ENCODE measurements around the gene GPATCH1.
"Not testable (repeated sequence)": the region's sequence is repeated elsewhere in the genome, so short reads cannot be mapped to it uniquely, and the experiment has no call there.

The GPATCH1 gene

DNA sequence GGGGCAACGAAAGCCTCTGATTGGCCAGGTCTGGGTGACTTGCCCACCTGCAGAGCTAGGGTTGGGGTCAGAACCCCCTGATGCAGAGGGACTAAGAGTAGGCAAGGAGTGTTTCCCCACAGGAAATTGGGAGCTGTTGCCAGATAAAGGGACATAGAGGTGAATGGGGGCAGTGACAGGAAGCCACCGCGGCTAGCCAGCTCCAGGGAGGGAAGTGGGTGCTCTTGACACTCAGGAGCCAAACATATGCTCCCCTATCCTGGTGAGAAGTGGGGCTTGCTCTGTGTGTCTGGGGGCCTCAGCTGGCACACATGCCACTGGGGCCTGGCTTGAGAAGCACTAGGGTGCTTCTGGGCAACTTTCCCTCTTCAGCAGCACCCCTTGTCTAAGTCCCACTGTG is 76.9 kb downstream of the GPATCH1 start:
- H3K27ac Mint-ChIP-seq: no peak overlapping the region
- no peak overlapping the region for H3K4me3 Mint-ChIP-seq
- no peaks in the 10 kb centered on the region for H3K9me3 Mint-ChIP-seq
- H3K27me3 Mint-ChIP-seq: no peaks in the 10 kb centered on the region
- no peaks in the 10 kb centered on the region for H3K36me3 Mint-ChIP-seq
- peaks cover 36% of the 10 kb centered on the region for H3K4me1 Mint-ChIP-seq

DNA sequence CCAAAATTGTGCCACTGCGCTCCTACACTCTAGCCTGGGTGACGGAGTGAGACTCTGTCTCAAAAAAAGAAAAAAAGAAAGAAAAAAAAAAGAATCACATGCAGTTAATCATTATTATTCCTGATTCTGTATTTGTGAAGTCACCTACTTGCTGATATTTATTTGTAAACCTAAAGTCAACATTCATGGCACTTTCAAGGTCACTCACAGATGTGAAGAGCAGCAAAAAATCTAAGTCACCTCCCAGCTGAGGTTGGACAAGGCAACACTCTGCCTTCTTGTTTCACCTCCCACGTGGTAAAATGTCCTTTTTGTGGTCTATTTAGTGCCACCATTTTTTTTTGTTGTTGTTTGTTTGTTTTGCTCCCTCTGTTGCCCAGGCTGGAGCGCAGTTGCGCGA is 77.4 kb downstream of the GPATCH1 start:
- no peak overlapping the region for H3K4me3 Mint-ChIP-seq

DNA sequence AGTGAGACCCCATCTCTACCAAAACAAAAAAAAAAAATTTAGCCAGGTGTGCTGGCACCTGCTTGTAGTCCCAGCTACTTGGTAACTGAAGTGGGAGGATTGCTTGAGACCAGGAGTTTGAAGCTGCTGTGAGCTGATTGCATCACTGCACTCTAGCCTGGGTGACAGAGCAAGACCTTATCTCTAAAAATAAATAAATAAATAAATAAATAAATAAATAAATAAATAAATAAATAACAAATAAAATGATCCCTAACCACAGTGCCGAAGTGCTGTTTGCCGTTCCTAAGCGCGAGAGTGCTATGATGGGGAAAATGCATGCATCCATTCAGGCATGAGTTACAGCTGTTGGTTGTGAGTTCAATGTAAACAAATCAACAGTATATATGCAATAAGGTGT is 78.2 kb downstream of the GPATCH1 start:
- Mint-ChIP-seq H3K4me1 (peaks cover 36% of the 10 kb centered on the region), H3K27me3 (no peaks in the 10 kb centered on the region), H3K36me3 (peaks cover 3% of the 10 kb centered on the region), H3K27ac (no peak overlapping the region), H3K9me3 (no peaks in the 10 kb centered on the region), H3K4me3 (no peak overlapping the region)

More for the DNA sequence above, 77.4 kb downstream of the GPATCH1 start:
- H3K36me3 Mint-ChIP-seq: no peaks in the 10 kb centered on the region
- H3K27ac Mint-ChIP-seq: no peak overlapping the region
- H3K4me1 Mint-ChIP-seq: peaks cover 36% of the 10 kb centered on the region
- no peaks in the 10 kb centered on the region for H3K27me3 Mint-ChIP-seq
- H3K9me3 Mint-ChIP-seq: no peaks in the 10 kb centered on the region

DNA sequence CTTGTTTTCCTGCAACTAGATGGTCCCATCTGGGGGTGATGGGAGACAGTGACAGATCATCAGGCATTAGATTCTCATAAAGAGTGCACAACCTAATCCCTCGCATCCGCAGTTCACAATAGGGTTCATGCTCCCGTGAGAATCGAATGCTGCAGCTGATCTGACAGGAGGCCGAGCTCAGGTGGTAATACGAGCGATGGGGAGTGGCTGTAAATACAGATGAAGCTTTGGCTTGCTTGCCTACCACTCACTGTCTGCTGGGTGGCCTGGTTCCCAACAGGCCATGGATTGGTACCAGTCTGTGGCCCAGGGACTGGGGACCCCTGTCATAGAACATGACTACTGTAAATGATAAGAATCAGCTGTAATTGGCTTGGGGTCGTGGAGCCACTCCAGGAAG is 78.9 kb downstream of the GPATCH1 start:
- peak overlapping the region; percentile 55 for H3K27ac Mint-ChIP-seq
- H3K27me3 Mint-ChIP-seq: no peaks in the 10 kb centered on the region
- no peak overlapping the region for H3K4me3 Mint-ChIP-seq

DNA sequence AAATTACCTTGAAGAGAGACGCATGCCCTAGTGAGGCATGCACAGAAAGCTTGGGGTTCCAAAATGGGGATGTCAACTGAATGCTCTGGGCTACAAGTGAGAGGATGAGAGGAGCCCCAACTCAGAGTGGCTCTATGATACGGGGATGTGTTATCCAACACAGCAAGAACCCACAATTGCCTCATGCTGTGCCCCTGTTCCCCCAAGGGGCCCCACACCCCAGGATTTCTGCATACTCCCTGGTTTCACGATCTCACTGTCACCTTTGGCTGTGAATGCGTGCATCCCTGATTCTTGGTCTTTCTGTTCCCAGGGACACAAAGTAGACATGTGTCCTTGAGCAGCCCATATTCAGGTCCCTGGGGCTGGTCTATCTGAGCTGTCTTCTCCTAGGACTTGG is 80.2 kb downstream of the GPATCH1 start:
- H3K27me3 Mint-ChIP-seq: no peaks in the 10 kb centered on the region
- H3K9me3 Mint-ChIP-seq: no peaks in the 10 kb centered on the region
- no peak overlapping the region for H3K27ac Mint-ChIP-seq
- H3K4me3 Mint-ChIP-seq: no peak overlapping the region
- peaks cover 36% of the 10 kb centered on the region for H3K4me1 Mint-ChIP-seq
- H3K36me3 Mint-ChIP-seq: peaks cover 4% of the 10 kb centered on the region

More for the DNA sequence above, 78.9 kb downstream of the GPATCH1 start:
- H3K9me3 Mint-ChIP-seq: no peaks in the 10 kb centered on the region
- H3K36me3 Mint-ChIP-seq: peaks cover 4% of the 10 kb centered on the region
- H3K4me1 Mint-ChIP-seq: peaks cover 36% of the 10 kb centered on the region

DNA sequence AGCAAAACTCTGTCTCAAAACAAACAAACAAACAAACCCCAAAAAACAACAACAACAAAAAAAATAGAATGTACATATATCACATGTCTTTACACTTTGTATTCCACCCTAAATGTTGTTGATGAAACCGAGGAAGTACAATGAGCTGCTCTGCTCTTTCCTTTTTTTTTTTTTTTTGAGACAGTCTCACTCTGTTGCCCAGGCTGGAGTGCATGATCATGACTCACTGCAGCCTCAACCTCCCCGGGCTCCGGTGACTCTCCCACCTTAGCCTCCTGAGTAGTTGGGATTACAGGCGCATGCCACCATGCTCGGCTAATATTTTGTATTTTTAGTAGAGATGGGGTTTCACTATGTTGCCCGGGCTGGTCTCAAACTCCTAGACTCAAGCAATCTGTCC is 82.5 kb downstream of the GPATCH1 start:
- Mint-ChIP-seq H3K4me3 (no peak overlapping the region), H3K27me3 (no peaks in the 10 kb centered on the region), H3K27ac (no peak overlapping the region), H3K4me1 (peaks cover 27% of the 10 kb centered on the region), H3K36me3 (peaks cover 4% of the 10 kb centered on the region), H3K9me3 (no peaks in the 10 kb centered on the region)

DNA sequence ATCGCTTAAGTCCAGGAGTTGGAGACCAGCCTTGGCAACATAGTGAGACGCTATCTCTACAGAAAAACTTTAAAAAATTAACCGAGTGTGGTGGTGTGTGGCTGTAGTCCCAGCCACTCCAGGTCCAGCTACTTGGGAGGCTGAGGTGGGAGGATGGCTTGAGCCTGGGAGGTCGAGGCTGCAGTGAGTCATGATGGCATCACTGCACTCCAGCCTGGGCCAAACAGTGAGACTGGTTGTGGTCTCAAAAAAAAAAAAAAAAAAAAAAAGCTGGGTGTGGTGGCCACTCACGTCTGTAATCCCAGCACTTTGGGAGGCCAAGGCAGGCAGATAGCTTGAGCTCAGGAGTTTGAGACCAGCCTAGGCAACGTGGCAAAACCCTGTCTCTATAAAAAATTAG is 85.1 kb downstream of the GPATCH1 start:
- peaks cover 11% of the 10 kb centered on the region for H3K4me1 Mint-ChIP-seq
- H3K36me3 Mint-ChIP-seq, H3K27ac Mint-ChIP-seq, H3K4me3 Mint-ChIP-seq, H3K27me3 Mint-ChIP-seq, H3K9me3 Mint-ChIP-seq: not testable (repeated sequence)

DNA sequence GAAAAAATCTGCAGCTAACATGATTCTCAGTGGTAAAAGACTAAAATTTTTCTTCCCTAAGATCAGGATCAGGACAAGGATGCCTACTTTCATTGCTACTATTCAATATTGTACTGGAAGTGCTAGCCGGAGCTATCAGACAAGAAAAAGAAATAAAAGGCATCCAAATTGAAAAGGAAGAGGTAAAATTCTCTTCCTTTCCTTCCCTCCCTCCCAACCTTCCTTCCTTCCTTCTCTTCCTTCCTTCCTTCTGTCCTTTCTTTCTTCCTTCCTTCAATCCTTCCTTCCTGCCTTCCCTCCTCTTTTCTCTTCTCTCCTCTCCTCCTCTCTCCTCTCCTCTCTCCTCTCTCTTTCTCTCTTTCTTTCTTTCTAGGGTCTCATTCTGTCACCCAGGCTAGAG is 86.5 kb downstream of the GPATCH1 start:
- H3K36me3 Mint-ChIP-seq: peaks cover 4% of the 10 kb centered on the region
- no peaks in the 10 kb centered on the region for H3K27me3 Mint-ChIP-seq
- no peaks in the 10 kb centered on the region for H3K9me3 Mint-ChIP-seq
- H3K27ac Mint-ChIP-seq: no peak overlapping the region
- H3K4me1 Mint-ChIP-seq: peaks cover 9% of the 10 kb centered on the region
- no peak overlapping the region for H3K4me3 Mint-ChIP-seq

DNA sequence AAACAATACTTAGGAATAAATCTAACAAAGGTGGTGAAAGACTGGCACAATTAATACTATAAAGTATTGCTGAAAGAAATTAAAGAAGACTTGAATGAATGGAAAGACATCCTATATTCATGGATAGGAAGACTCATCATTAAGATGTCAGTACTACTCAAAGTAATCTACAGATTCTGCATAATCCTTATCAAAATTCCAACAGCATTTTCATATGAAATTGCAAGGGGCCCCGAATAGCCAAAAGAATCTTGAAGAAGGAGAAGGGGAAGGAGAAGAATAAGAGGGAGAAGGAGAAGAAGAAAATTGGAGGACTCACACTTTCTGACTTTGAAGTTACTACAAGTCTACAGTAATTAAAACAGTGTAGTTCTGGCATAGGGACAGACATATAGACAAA is 87.5 kb downstream of the GPATCH1 start:
- H3K36me3 Mint-ChIP-seq: peaks cover 4% of the 10 kb centered on the region
- H3K27ac Mint-ChIP-seq: no peak overlapping the region
- no peak overlapping the region for H3K4me3 Mint-ChIP-seq
- peaks cover 13% of the 10 kb centered on the region for H3K4me1 Mint-ChIP-seq
- H3K9me3 Mint-ChIP-seq: no peaks in the 10 kb centered on the region
- H3K27me3 Mint-ChIP-seq: no peaks in the 10 kb centered on the region

DNA sequence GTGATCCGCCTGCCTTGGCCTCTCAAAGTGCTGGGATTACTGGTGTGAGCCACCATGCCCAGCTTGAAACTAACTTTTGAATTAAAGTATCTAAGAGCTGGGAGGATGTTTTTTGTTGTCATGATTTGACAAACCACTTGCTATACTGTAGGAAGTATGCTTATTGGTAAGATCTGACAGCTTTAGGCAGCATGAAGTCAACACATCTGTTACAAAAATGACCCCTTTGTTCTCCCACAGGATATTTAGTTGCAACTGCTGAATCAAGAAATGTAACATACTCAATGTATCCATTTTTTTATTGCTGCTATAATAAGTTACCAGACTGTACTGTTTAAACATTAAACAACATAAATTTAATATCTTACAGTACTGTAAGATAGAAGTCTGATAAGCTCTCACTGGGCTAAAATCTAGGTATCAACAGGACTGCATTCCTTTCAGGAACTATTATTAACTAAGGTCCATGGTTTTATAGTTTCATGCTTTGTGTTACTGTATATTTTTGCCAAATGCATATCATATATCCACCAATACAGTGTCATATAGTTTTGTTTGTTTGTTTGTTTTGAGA is 90.3 kb downstream of the GPATCH1 start:
- H3K27ac Mint-ChIP-seq: no peak overlapping the region
- no peaks in the 10 kb centered on the region for H3K36me3 Mint-ChIP-seq
- no peaks in the 10 kb centered on the region for H3K9me3 Mint-ChIP-seq
- peaks cover 27% of the 10 kb centered on the region for H3K4me1 Mint-ChIP-seq
- no peaks in the 10 kb centered on the region for H3K27me3 Mint-ChIP-seq
- H3K4me3 Mint-ChIP-seq: no peak overlapping the region

DNA sequence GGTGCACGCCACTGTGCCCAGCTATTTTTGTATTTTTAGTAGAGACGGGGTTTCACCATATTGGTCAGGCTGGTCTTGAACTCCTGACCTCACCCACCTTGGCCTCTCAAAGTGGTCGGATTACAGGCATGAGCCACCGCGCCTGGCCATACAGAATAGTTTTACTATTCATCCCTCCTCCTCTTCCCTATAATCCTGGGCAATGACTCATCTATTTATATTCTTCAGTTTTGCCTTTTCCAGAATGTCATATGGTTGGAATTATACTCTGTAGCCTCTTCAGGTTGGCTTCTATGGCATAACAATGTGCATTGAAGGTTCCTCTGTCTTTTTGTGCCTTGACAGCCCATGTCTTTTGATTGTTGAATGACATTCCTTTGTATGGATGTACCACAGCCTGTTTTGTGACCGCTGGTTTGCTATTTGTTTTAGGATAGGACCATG is 91.0 kb downstream of the GPATCH1 start:
- Mint-ChIP-seq H3K27me3 (no peaks in the 10 kb centered on the region), H3K4me1 (peaks cover 30% of the 10 kb centered on the region), H3K27ac (no peak overlapping the region), H3K4me3 (no peak overlapping the region), H3K36me3 (peaks cover 2% of the 10 kb centered on the region), H3K9me3 (no peaks in the 10 kb centered on the region)

DNA sequence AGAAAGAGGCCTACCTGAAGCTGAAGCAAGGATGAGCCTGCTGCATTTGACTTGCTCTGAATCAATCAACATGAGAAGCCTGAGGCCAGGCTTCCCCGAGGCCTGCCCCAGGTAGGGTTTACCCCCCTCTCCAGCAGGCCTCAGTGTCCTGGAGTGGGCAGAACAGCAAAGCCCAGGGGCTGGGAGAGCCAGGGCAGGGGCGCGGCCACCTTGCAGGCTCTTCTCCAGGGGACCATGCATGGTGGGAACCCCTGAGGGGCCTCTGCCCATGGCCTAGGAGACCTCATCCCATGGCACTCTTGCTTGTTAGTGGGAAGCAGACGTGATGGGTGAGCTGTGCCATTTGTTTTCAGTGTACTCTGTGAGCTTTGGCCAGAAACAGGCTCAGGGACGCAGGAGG is 93.2 kb downstream of the GPATCH1 start:
- H3K36me3 Mint-ChIP-seq: peaks cover 2% of the 10 kb centered on the region
- no peak overlapping the region for H3K27ac Mint-ChIP-seq
- H3K27me3 Mint-ChIP-seq: no peaks in the 10 kb centered on the region
- H3K9me3 Mint-ChIP-seq: no peaks in the 10 kb centered on the region
- no peak overlapping the region for H3K4me3 Mint-ChIP-seq
- peaks cover 45% of the 10 kb centered on the region for H3K4me1 Mint-ChIP-seq

DNA sequence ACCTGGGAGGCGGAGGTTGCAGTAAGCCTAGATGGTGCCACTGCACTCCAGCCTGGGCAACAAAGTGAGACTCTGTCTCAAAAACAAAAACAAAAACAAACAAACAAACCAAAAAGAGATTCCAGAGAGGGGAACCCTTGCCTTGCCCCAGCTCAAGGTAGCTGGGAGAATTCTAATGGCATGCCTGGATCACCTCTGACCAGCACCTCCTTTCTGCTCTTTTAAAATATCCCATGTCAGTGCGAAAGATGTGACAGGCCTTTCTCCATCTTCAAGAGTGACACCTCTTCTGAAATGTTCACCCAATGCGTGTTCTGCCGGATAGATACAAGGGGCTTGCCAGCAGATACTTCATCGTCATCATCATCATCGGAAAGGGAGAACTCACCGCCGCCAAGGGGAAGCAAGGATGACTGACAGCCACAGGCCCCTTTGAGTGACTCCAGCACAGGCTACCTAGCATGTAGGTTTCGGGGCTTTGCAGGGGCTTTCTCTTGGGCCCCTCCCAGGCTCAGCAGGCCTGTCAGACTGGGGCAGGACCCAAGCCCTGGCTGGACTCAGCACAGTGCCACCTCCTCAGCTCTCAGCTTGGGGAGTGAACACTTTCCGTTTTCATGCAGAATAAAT is 94.3 kb downstream of the GPATCH1 start:
- H3K4me3 Mint-ChIP-seq: peak overlapping the region; percentile 96
- H3K27ac Mint-ChIP-seq: peak overlapping the region; percentile 100
- no peaks in the 10 kb centered on the region for H3K9me3 Mint-ChIP-seq
- peaks cover 2% of the 10 kb centered on the region for H3K36me3 Mint-ChIP-seq
- H3K27me3 Mint-ChIP-seq: no peaks in the 10 kb centered on the region
- peaks cover 48% of the 10 kb centered on the region for H3K4me1 Mint-ChIP-seq

DNA sequence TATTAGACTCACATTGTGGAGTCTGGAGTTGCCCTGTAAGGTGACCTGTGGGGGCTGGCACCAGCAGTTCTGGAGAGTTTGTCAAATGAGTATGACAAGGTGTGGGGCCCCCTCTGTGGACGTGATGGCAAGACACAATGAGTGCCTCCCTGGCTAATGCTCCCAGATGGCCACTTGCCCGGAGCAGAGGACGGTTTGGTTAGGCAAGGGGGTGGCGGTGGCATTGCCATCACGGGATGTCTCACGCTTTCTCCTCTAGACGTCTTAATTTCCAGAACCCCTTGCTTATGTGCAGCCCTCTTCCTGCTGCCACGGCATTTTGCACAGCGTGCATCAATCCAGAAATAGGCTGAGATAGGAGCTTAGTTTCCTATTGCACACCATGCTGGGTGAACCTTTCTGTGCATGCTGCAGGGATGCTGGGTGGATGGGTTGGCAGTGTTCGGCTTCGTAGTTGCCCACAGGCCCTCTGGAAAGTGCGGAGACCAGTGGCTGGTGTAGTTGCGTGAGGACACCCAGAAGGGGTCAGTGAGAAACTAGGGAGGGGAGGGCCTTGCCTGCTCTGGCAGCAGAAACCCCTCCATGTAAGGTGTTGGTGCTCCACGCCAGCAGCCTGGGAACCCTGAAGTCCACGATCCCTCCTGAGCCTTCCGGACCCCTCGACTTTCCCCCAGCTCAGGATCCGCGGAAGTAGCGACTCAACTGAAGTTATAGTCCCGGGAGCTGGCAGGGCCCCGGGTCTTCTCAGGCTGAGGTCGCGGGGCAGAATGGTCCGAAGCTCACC is 95.1 kb downstream of the GPATCH1 start:
- Mint-ChIP-seq H3K4me1 (peaks cover 48% of the 10 kb centered on the region), H3K9me3 (no peaks in the 10 kb centered on the region)

DNA sequence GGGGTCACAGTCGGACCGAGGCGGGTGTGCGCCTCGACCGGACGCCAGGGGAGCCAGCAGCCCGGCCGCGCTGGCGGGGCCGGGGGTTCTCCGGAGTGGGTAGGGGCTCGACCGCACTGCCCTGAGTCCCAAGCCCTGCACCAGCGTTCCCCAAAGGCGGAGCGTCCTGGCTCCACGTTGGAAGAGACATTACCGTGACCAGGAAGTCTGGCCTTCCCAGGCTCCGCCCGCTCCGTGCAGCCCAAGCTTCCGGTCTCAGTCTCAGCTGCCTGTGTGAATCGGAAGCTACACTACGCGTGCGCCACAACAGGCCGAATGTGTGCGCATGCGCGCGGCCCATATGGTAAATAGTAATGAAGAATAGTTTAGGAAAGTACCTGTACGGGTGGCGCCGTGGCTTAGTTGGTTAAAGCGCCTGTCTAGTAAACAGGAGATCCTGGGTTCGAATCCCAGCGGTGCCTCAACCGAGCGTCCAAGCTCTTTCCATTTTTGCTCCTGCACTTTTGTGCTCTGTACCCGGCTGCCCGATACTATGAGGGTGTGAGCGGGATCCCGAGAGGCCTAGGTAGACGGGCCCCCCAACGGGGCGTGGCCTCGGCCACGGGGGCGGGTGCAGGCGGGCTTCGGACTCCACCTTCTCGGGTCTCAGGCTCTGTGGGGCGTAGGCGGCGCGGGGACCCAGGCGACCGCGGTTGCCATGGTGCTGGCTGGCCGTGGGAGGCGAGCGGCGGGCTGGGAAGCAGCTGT is 95.9 kb downstream of the GPATCH1 start:
- Mint-ChIP-seq H3K27ac (peak overlapping the region; percentile 100), H3K27me3 (no peaks in the 10 kb centered on the region), H3K4me1 (peaks cover 45% of the 10 kb centered on the region), H3K4me3 (peak overlapping the region; percentile 96), H3K36me3 (peaks cover 2% of the 10 kb centered on the region), H3K9me3 (no peaks in the 10 kb centered on the region)

More for the DNA sequence above, 95.1 kb downstream of the GPATCH1 start:
- Mint-ChIP-seq H3K4me3 (peak overlapping the region; percentile 96), H3K27me3 (no peaks in the 10 kb centered on the region), H3K36me3 (peaks cover 2% of the 10 kb centered on the region), H3K27ac (peak overlapping the region; percentile 100)

Data from activated naive CD4-positive, alpha-beta T cell treated with anti-CD3 and anti-CD28 coated beads, Interleukin-2, amount 50 U/mL, for 24 hours (primary cell).